Colon (tissue), 2 donors: Measurements from ENCODE around the gene NANS.
"Not testable (repeated sequence)": the region's sequence is repeated elsewhere in the genome, so short reads cannot be mapped to it uniquely, and the experiment has no call there.

Source experiments
- FAIRE-seq: peaks from 2 replicates; lab custom pipeline; 2012; peaks lifted over from hg19 to GRCh38; lab: Jason Lieb, UNC
- donor health status: control.
- donor health status: control.

NANS gene

DNA sequence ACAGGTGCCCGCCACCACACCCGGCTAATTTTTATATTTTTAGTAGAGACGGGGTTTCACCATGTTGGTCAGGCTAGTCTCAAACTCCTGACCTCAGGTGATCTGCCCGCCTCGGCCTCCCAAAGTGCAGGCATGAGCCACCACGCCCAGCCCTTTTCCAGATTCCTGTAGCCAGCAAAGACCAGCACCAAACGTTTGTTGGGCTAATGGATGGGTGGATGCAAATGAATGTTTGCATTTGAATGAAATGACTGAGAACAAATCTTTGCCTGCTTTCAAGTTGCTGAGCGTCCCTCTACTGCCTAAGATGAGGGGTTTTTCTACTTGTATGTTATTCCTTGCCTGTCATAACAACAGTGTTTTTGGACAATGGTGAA, 20.0 kb downstream of the NANS start:
- FAIRE-seq, result not testable (repeated sequence)

DNA sequence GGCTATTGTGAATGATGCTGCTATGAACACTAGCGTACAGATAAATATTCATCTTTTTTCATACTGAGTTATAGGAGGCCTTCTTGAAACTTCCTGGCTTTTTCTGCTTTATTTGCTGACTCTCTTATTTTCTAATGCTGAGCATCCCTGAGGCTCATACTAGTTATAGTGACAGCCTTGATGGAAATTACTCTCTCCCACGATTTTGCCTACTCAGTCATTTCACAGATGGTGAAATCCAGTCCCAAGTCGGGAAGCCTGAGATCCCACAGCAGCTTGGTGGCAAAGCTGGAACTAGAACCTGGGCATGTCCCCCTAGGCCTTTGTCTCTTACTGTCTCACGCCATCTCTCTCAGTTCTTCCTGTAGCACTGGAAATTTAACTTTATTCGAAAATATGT, 22.4 kb downstream of the NANS start:
- FAIRE-seq, result no peak

DNA sequence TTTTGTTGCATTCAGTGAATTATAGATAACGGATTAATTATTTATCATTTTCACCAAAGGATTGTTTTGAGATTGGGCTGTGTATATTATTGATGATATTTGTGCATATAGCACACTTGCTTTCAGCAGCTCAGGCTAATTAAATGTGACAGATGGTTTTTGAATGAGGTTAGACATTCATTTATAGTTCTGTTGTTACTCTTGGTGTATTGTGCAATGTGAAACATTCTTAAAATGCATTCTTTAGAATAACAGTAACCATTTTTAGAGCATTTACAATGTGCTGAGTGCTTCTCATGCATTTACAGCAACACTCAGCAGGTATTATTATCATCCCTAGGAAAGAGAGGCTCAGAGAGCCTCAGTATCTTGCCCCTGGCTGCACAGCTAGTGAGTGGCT, 23.8 kb downstream of the NANS start:
- no peak for FAIRE-seq

DNA sequence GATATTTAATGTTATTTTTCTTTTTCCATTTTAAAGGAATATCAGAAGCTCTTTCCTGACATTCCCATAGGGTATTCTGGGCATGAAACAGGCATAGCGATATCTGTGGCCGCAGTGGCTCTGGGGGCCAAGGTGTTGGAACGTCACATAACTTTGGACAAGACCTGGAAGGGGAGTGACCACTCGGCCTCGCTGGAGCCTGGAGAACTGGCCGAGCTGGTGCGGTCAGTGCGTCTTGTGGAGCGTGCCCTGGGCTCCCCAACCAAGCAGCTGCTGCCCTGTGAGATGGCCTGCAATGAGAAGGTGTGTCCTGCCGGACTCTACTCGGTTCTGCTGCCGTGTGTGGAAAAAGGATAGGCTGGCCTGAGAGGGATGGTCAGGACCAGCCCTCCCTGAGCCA, 24.2 kb downstream of the NANS start:
- no peak for FAIRE-seq

DNA sequence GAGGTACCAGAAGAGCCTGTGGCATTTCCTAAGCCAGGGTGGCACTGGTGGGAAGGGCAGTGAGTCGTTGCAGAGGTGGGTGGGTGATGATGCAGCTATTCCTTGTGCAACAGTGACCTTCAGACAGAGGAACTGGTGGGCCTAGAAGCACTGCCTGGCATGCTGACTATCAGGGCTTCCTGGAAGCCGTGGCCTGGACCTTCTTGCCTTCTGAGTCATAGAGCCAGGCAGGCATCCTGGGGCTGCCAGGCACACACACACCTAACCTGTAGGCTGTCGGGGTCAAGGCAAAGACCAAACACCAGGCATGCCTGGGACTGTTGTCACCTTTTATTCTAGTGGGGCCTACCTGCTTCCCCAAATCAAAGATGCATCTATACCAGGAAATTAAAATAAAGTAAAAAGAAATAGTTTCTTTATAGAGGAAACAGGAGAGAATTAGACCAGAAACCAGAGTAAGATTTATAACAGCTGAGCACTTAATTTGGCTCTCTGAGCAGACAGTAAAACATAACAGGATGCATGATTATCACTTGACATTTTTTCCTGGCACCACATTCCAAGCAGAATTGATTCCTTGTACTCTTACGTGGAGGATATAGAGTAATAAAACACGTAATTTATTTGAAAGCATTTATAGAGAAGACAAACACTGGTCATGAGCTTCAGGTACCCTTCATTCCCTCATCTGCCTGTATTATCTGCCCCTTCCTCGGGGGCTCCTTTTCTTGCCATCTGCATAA, 25.1 kb downstream of the NANS start:
- FAIRE-seq, result no peak

DNA sequence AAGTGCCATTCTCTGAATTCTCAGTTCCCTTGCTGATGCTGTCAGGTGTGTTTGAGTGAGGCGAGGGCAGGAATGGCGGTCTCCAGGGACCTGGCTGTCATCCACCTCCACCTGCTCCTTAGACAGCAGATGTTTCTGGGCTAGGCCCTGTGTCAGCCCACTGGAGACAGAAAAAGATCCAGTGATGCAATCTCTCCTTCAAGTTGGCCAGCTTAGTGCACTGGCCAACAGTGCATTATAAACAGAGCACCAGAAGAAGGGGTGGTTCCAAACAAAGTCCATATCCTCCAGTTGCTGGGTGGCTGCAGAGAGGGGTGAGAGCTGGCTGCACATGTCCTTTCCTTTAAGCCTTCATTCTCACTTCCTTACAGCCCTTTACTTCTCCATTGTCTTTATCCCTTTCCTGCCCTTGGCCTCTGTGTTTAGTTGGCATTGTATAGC, 26.5 kb downstream of the NANS start:
- no peak for FAIRE-seq

DNA sequence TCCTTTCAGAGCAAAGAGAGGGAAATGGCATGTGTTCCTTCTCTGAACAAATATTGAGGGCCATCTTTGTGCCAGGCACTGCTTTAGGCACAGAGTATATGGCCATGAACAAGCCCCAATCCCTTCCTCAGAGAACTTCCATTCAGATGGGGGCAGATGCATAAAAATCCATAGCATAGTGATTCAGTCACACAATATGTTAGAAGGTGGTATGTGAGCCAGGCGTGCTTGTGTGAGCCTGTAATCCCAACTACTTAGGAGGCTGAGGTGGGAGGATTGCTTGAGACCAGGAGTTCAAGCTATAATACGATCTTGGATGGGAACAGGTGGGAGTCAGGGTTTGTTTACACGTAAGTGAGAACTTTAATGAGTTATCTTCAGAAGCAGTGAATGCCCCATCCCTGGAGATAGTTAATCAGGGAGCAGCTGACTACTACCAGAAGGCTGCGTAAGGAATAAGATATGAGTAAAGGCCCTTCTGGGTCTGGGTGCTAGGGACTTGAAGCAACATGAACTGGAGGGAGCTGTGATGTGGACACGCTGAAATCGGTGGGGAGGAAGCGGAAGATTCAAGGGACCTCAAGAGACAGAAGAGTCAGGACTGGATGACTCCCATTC, 27.1 kb downstream of the NANS start:
- no peak for FAIRE-seq

DNA sequence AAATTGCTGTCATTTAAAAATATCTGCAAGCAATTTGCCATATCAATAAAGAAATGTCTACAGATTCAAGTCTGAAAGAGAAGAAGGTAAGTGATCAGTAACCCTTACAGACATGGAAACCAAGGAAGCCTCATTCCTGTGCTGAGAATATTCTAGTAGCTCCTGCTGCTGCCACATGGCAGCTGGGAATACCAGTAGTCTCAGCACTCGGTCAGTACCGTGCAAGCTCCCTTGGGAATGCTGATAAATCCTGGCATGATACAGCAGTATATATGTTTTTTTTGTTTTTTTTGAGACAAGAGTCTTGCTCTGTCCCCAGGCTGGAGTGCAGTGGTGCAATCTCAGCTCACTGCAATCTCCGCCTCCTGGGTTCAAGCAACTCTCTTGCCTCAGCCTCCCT, 27.9 kb downstream of the NANS start:
- FAIRE-seq, result no peak

DNA sequence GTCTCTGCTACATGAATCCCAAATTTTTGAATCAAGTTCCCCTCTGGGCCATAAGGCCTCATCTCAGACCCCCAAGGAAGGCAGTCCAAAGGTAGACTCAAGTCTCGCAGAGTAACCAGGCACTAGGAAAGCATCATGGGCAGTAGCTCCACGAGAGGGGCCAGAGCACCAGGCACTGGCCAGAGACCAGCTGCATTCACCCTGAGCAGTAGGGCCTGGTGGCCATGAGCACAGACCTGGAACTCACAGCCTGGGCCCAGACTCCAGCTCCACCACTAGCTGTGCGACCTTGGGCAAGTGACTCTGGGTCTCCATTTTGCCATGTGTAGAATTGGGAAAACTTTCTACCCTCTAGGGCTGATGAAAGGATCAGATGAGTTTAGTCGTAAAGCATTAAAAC, 28.5 kb downstream of the NANS start:
- no peak for FAIRE-seq

DNA sequence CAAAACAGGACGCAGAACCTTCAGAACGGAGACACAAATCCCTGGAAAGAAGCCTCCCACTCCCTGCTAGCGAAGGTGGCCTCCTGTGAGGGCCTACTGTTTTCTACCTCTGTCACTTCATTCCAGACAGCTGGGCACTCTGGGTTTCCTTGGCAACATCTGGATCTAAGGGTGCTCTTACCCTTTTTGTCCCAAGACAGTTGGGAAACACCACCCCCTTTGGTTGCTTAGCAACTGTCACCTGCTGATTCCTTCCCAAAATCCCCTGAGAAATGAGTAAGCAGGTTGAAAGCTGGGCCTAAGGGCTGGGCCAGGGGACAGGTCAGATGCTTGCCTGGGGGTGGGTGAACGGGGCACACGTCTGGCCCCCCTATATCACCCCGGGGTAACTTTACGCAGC, 29.4 kb downstream of the NANS start:
- no peak for FAIRE-seq

DNA sequence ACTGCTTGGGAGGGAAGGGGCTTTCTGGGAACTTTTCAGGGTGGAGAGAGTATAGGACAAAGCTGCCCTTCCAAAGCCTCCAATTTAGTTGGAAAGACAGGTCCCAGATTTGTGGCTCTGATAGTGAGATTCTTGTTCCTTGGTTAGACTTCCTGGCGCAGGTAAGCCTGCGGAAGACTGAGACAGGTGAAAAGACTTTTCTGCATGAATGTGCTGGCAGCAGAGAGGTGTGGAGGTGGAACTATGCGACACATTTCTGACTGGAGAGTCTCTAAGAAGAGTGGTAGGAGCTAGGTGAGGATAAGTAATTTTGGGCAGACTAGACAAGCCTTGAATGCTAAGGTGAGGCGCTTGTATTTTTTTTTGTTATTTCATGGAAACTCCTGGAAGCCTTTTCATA, 29.9 kb downstream of the NANS start:
- no peak for FAIRE-seq

DNA sequence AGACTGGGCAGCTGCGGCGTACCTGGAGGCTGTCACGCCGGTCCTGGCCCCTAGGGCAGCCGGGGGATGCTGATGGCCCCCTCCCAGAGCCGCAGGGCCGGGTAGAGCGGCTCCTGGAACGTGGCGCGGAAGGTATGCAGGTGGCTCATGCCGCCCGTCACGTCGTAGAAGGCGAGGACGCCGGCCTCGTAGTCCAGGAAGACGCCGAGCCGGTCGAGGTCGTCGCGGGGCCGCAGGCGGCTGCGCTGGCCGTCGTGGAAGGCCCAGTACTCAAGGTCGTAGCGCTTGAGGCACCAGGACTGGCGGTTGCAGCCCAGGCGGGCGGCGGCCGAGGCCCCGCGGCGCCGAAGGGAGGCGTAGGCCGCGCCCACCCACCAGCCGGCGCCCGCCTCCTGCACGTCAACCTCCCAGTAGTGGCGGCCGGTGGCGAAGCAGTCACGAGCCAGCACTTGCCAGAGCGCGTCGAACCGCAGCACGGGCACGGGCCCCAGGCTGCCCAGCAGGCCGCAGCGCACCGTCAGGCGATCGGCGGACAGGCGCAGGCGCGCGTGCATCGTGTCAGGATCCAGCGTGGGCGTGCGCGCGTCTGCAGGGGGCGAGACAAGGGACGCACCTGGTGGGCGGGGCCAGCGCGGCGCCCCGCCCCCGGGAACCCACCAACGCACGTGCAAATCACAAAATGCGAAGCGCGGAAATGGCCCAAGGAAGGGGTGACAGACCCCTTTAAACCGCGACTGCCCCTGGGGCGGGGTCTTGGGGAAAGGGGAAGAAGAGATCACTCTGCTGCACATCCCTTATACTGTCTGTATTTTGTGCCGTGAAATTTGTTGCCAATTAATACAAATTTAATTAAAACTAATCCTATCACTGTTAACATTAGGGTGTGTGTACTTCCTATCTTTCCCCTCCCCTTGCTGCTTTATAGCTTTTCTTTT, 31.2 kb downstream of the NANS start:
- no peak for FAIRE-seq

DNA sequence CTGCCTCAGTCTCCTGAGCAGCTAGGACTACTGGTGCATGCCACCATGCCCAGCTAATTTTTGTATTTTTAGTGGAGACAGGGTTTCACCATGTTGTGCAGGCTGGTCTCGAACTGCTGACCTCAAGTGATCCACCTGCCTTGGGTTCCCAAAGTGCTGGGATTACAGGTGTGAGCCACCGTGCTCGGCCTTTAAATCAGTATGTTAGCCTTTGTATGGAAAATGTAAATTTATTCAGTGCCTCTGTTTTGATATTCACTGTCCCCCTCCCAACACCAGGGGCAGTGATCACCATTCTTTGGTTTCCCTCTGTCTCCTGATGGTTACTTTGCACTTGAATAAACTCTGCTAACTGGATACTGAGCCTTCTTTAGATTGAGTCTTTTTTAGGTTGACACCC, 34.1 kb downstream of the NANS start:
- FAIRE-seq, result not testable (repeated sequence)

DNA sequence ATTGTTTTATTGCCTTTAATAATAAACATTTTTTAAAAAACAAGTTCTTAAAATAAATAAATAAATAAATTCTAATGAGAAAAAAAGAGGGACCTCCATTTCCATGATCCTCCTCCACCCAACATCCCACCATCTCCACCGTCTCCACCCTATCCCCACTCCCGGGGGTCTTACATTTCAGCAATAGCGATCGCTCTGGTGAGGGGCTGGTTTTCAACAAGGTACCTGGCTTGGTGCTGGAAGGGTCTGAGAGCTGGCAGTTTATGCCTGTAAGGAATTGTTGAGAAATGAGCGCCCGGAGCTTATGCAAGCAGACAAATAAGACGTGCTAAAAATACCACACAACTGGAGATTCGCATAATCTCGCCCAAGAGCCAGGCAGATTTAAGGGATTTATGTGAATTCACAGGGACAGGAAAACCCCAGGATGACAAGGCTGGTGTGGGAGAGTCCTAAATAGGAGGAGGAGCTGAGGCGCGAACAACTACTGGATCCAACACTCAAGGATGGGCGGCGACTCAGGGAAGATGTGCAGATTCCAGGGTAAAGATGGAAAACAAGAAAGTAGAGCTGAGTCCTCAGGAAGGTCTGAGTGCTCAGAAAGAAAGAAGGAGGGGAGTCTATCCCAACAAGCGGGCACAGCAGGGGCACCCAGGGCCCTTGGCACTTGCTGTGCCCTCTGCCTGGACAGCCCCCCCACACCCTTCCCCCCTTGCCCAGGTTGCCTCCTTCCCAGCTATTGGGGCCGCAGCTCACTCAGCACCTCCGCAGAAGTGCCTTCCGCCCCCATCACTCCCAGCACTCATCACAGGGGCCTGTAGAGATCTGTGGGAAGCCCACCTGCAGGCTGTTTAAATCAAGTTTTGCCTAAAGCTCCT, 35.4 kb downstream of the NANS start:
- no peak for FAIRE-seq

DNA sequence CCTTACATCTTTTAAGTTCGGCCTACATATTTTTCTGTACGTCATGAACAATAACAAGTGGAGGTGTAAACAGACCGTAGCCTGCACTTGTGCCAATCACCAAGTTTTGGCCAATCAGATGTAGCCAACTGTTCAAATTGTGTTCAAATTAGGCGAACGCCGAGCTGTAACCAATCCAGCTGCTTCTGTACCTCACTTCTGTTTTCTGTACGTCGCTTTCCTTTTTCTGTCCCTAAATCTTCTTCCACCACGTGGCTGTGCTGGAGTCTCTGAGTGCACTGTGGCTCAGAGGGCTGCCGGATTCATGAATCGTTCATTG, 36.0 kb downstream of the NANS start:
- FAIRE-seq, result no peak

DNA sequence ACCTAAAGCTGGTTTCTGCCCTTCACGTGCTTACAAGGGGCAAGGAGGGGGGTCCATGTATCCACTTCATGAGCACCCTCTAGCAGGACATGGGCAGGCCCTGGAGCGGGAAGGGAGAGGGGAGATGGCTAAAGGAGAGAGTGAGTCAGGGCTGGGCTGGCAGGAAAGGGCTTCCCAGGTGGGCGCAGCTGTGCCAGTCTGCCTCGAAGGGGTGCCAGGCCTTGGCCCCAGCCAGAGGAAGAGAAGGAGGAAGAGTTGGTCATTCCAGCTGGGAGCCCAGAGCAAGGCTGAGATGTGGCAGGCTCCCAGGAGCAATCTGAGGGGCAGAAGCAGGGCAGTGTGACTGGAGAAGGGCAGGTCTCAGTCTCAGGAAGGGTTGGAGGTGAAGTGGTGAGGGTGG, 37.8 kb downstream of the NANS start:
- FAIRE-seq, result no peak

DNA sequence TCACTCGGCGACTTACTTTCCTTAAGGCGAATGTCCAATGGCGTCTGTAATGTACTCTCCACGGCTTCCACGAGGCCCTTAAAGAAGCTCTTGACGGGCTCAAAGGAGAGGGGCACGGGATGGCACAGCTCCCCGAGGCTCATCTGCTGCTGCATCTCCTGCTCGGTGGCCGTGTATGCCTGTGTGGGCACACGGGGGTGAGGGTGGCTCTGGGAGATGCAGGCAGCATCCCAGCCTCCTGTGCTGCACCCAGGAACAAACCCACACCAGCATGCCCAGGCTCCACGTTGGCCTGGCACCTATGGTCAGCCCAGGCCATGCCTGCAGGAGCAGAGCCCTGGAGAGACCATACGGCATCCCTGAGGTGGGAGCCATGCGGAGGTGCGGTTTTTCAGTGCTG, 38.3 kb downstream of the NANS start:
- no peak for FAIRE-seq

DNA sequence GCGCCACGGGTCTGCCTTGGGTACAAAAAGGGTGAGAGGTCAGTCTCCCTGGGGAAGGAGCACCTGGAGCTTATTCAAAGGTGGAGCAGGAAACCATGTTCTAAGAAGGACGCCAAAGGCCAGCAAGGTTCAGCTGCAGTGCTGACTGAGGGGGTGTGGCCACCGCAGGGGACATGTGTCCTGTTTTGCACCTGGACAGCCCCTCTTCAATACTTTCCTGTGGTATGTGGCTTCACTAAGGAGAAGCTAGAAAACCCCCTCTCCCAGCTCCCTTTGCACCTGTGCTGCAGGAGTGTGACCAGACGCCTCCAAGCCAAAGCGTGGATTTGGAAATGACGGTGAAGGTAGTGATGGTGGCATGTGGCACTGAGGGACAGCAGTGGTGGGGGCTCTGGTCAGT, 38.9 kb downstream of the NANS start:
- FAIRE-seq, result no peak

DNA sequence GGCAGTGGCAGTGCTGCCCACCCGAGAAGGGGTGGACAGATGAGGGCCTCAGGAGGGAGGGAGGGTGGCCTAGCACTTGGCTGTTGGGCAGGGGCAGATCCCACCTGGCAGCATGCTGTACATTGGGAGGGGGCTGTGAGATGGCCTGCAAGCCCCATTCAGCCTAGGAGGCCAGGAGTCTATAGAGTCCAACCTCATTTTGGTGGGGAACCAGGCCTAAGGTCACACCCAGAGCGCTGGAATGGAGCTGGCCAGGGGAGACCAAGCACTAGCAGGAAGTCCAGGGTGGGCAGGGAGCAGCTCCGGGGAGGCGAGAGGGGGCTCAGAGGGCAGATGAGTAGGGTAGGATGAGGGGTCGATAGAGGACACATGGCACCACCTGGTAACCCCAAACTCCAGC, 39.6 kb downstream of the NANS start:
- no peak for FAIRE-seq

DNA sequence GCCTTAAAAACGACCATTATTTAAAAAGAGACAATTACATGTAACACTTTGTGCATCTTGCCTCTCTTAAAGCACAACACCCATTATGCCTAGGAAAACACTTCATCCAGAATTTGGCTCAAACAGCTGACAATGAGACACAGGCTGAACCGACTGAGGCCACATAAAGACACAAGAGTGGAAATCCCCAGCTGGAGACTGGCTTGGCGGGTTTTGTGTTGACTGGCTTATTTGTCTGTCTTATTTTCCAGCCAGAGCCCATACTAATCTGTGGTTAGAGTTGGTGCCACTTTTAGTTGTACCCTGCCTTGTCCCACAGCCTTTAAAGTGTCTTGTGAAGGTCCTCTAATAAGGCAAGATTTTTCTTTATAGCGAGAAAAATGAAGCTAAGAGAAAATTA, 41.3 kb downstream of the NANS start:
- FAIRE-seq, result no peak

DNA sequence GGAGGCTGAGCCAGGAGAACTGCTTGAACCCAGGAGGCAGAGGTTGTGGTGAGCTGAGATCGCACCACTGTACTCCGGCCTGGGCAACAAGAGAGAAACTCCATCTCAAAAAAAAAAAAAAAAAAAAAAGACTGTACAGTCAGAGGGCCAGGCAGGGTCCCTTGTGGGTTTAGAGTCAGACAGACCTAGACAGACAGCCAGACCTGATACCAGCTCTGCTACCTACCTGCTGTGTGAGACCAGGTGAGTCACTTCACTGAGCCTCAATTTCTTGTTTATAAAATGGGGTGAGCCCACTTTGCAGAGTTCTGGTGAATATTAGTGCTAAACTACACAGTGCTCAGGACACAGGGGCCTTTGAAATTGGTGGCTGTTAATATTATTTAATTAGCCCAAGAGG, 42.8 kb downstream of the NANS start:
- no peak for FAIRE-seq

DNA sequence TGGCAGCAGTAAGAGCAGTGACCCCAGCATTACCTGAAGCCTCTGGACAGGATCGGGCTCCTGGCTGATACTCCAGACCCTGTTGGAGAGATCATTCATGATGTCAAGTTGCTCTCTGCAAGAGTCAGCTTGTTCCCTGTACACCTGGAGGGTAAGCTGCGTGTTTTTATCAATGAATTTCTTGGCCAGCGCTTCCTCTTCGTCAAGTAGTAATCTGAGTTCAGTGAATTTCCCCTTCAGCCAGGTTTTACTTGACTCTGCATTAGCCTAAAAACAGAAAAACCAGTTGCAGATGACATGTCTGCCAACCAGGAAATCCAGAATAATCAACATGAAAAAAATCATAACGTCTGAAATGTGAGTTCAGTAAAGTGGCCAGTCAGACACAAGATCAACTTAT, 43.4 kb downstream of the NANS start:
- FAIRE-seq, result no peak
